Neural cell (in vitro differentiated cells): Measurements from ENCODE around the gene EMP3. TPM values are rescaled to one million over a fixed set of nuclear protein-coding genes. Genes with fewer than 3 reads are reported as not detected.
"Not testable (repeated sequence)": the region's sequence is repeated elsewhere in the genome, so short reads cannot be mapped to it uniquely, and the experiment has no call there.

Experiments used
- H2AFZ ChIP-seq: fragments of 200-600, 300-800 bp; sonication (generic), shearing (Covaris generic); 2 replicates; pipeline ENCODE4 v1.6.0; 2014; ENCODE audit warnings: low read depth, mild to moderate bottlenecking, antibody characterized with exemption, low read length, moderate library complexity
- H3F3A ChIP-seq: fragments of 200-600 bp; shearing (Covaris generic); 2 replicates; pipeline ENCODE4 v1.6.1; 2016; ENCODE audit warnings: mild to moderate bottlenecking, moderate library complexity, mixed read lengths, antibody characterized with exemption, low read length; ENCODE audit not compliant: insufficient read depth, poor library complexity, severe bottlenecking
- H3K27ac ChIP-seq: fragments of 200-600, 300-800 bp; sonication (generic), shearing (Covaris generic); 2 replicates; pipeline ENCODE4 v1.5.1; 2014; ENCODE audit warnings: mild to moderate bottlenecking, low read length, moderate library complexity
- H3K27me3 ChIP-seq: fragments of 300-800, 200-600 bp; sonication (generic), shearing (Covaris generic); 2 replicates; pipeline ENCODE4 v1.6.0; 2014; ENCODE audit warnings: mild to moderate bottlenecking, low read depth, low read length, moderate library complexity; ENCODE audit not compliant: insufficient read depth
- H3K36me3 ChIP-seq: fragments of 300-800, 200-600 bp; sonication (generic), shearing (Covaris generic); 2 replicates; pipeline ENCODE4 v1.5.1; 2014; ENCODE audit warnings: mild to moderate bottlenecking, antibody characterized with exemption, low read length, moderate library complexity; ENCODE audit not compliant: insufficient read depth
- H3K4me2 ChIP-seq: fragments of 300-800, 200-600 bp; sonication (generic), shearing (Covaris generic); 2 replicates; pipeline ENCODE4 v1.6.0; 2014; ENCODE audit warnings: mild to moderate bottlenecking, low read length
- H3K4me3 ChIP-seq: fragments of 300-800, 200-600 bp; sonication (generic), shearing (Covaris generic); 2 replicates; pipeline ENCODE4 v1.5.1; 2014; ENCODE audit warnings: mild to moderate bottlenecking, low read length, moderate library complexity
- H3K79me2 ChIP-seq: fragments of 200-600 bp; shearing (Covaris generic); replicated peaks from 2 replicates; pipeline ENCODE4 v1.6.0; 2014; ENCODE audit warnings: mild to moderate bottlenecking, low read length, moderate library complexity; ENCODE audit not compliant: insufficient read depth
- H3K9ac ChIP-seq: fragments of 300-800, 200-600 bp; sonication (generic), shearing (Covaris generic); 2 replicates; pipeline ENCODE4 v1.6.1; 2016; ENCODE audit warnings: mild to moderate bottlenecking, low read length, mixed read lengths
- H3K9me2 ChIP-seq: fragments of 200-600 bp; shearing (Covaris generic); 2 replicates; pipeline ENCODE4 v1.6.1; 2016; ENCODE audit warnings: mild to moderate bottlenecking, low read length, mixed read lengths; ENCODE audit not compliant: insufficient read depth
- H3K9me3 ChIP-seq: fragments of 200-600, 300-800 bp; sonication (generic), shearing (Covaris generic); 2 replicates; pipeline ENCODE4 v1.6.1; 2016; ENCODE audit warnings: mild to moderate bottlenecking, mixed run types, low read length, moderate library complexity, mixed read lengths
- H4K20me1 ChIP-seq: fragments of 200-600 bp; shearing (Covaris generic); 2 replicates; pipeline ENCODE4 v1.6.1; 2016; ENCODE audit warnings: mild to moderate bottlenecking, mixed run types; ENCODE audit not compliant: insufficient read depth
- CTCF ChIP-seq: fragments of 450-650 bp; IDR thresholded peaks from 2 replicates; pipeline ENCODE4 v1.5.1; 2014; ENCODE audit warnings: antibody characterized with exemption, mild to moderate bottlenecking, moderate library complexity; ENCODE audit not compliant: poor library complexity, severe bottlenecking
- EP300 ChIP-seq: fragments of 450-650 bp; conservative IDR thresholded peaks from 2 replicates; pipeline ENCODE4 v1.6.1; 2014; ENCODE audit warnings: antibody characterized with exemption, mild to moderate bottlenecking, moderate library complexity; ENCODE audit not compliant: poor library complexity, severe bottlenecking
- EZH2 ChIP-seq: fragments of 200-600, 300-800 bp; shearing (Covaris generic), sonication (generic); IDR thresholded peaks from 2 replicates; pipeline ENCODE4 v1.6.1; 2014; ENCODE audit warnings: antibody characterized with exemption, low read length, borderline replicate concordance, mild to moderate bottlenecking; ENCODE audit not compliant: insufficient read depth, poor library complexity, severe bottlenecking
- MXI1 ChIP-seq: fragments of 450-650 bp; conservative IDR thresholded peaks from 2 replicates; pipeline ENCODE4 v1.6.1; 2014; ENCODE audit warnings: antibody characterized with exemption, mild to moderate bottlenecking; ENCODE audit not compliant: poor library complexity, severe bottlenecking
- POLR2AphosphoS5 ChIP-seq: IDR thresholded peaks from 2 replicates; pipeline ENCODE4 v1.6.1; 2012
- RAD21 ChIP-seq: fragments of 450-650 bp; conservative IDR thresholded peaks from 2 replicates; pipeline ENCODE4 v1.6.1; 2014; ENCODE audit warnings: antibody characterized with exemption, mild to moderate bottlenecking, moderate library complexity
- REST ChIP-seq: IDR thresholded peaks from 2 replicates; pipeline ENCODE4 v1.6.1; 2012; ENCODE audit warnings: borderline replicate concordance
- SMC3 ChIP-seq: fragments of 450-650 bp; conservative IDR thresholded peaks from 2 replicates; pipeline ENCODE4 v1.6.1; 2014; ENCODE audit warnings: antibody characterized with exemption, mild to moderate bottlenecking, moderate library complexity; ENCODE audit not compliant: poor library complexity
- TAF1 ChIP-seq: IDR thresholded peaks from 2 replicates; pipeline ENCODE4 v1.6.1; 2012; ENCODE audit warnings: low read depth
- polyA plus RNA-seq: library from polyadenylated mRNA; depleted of rRNA; stranded (reverse); fragments of >200 nt; gene quantifications from 2 replicates; pipeline ENCODE4 v1.2.3, GENCODE V29; 2014

EMP3 gene
- polyA plus RNA-seq, 1 donor from 2014 or later: not detected

GRCh38 chr19:48290401-48290770, 35.0 kb upstream of the EMP3 start:
- Histone ChIP-seq H3K27me3 (peaks cover 5% of the 10 kb centered on the region), H3K9me2 (no peaks in the 10 kb centered on the region), H3K9ac (no peak overlapping the region), H4K20me1 (no peaks in the 10 kb centered on the region), H3K4me3 (no peak overlapping the region), H3K9me3 (no peaks in the 10 kb centered on the region), H3K27ac (no peak overlapping the region), H3K36me3 (no peaks in the 10 kb centered on the region), H3F3A (no peaks in the 10 kb centered on the region), H3K79me2 (no peaks in the 10 kb centered on the region), H2AFZ (no peak overlapping the region), H3K4me2 (no peak overlapping the region)
- TF ChIP-seq TAF1: no peak
- no peak for TF ChIP-seq RAD21
- no peak for TF ChIP-seq MXI1
- no peak for TF ChIP-seq EZH2
- TF ChIP-seq EP300: no peak
- TF ChIP-seq SMC3: no peak
- TF ChIP-seq REST: no peak
- TF ChIP-seq POLR2AphosphoS5: no peak
- TF ChIP-seq CTCF: no peak

GRCh38 chr19:48290771-48291488, 34.4 kb upstream of the EMP3 start:
- TF ChIP-seq TAF1: no peak
- TF ChIP-seq MXI1: peak; percentile 14
- TF ChIP-seq POLR2AphosphoS5: no peak
- TF ChIP-seq CTCF: peak; percentile 96
- TF ChIP-seq REST: peak; percentile 30
- no peak for TF ChIP-seq EP300
- TF ChIP-seq RAD21: peak; percentile 81
- TF ChIP-seq SMC3: peak; percentile 89
- TF ChIP-seq EZH2: no peak

GRCh38 chr19:48291489-48291815, 33.9 kb upstream of the EMP3 start:
- H3K4me2 ChIP-seq, H2AFZ ChIP-seq, H3K27me3 ChIP-seq, H3K9me3 ChIP-seq, H3K36me3 ChIP-seq, H3K79me2 ChIP-seq, H3K9ac ChIP-seq, H3K9me2 ChIP-seq, H3F3A ChIP-seq, H3K27ac ChIP-seq, H4K20me1 ChIP-seq: not testable (repeated sequence)
- peak overlapping the region; percentile 65 for H3K4me3 ChIP-seq

More at GRCh38 chr19:48290771-48291488, 34.4 kb upstream of the EMP3 start:
- Histone ChIP-seq H2AFZ (peak overlapping the region; percentile 45), H3K79me2 (no peaks in the 10 kb centered on the region), H3K9me2 (no peaks in the 10 kb centered on the region), H3K4me2 (peak overlapping the region; percentile 39), H3K9ac (peak overlapping the region; percentile 38), H3K9me3 (no peaks in the 10 kb centered on the region), H3K27ac (no peak overlapping the region), H3K4me3 (peak overlapping the region; percentile 65), H3F3A (no peaks in the 10 kb centered on the region), H3K27me3 (peaks cover 5% of the 10 kb centered on the region), H4K20me1 (no peaks in the 10 kb centered on the region), H3K36me3 (no peaks in the 10 kb centered on the region)
